Measurements from ENCODE around the gene UBA6. TPM values are rescaled to one million over a fixed set of nuclear protein-coding genes. Genes with fewer than 3 reads are reported as not detected.
"Not testable (repeated sequence)": the region's sequence is repeated elsewhere in the genome, so short reads cannot be mapped to it uniquely, and the experiment has no call there.

UBA6 gene
- total RNA-seq, 1 donor from 2014 or later, result 84.8 TPM

DNA sequence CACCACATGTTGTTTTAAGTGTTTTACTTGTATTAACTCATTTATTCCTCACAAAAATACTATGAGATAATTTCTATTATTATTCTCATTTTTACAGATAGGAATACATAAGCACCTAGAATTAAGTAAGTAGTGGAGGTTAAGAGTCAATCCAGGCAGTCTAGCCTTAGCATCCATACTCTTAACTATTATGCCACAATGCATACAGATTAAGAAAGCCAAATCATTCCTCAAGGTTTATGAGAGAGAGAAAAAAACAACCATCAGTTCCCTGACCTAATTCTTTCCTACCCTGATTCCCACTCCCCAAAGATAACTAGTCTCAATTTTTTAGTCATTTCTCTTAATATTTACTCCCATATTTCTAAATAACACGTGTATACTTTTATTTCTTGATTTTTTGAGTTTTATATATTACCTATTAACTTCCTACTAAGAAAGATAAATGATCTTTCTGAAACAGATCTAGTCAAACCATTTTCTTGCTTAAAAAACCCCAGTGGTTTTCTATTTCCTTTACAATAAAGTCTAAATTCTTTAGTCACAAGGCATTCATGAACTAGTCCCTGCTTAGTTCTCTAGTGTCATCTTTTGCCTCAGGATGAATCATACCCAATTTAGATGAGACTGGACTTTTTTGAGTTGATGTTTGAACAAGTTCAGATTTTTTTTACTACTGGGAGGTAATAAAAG is 16.0 kb downstream of the UBA6 start:
- peaks cover 65% of the 10 kb centered on the region for H3K36me3 Mint-ChIP-seq (ENCODE audit: low read depth)
- peak overlapping the region; percentile 23 for H3K27ac Mint-ChIP-seq
- DNase-seq (ENCODE audit: low spot score), result no peak
- H3K27me3 Mint-ChIP-seq (ENCODE audit: low read depth), result no peaks in the 10 kb centered on the region
- no peaks in the 10 kb centered on the region for H3K9me3 Mint-ChIP-seq
- H3K4me1 Mint-ChIP-seq (ENCODE audit: low read depth), result peaks cover 44% of the 10 kb centered on the region
- intact Hi-C loops (cut with micrococcal nuclease), result loop anchor here (1.0 to 2.0 kb wide), 3 partner anchors 16 to 104 kb away; partner anchors contain the start of gene UBA6
- no peak overlapping the region for H3K4me3 Mint-ChIP-seq (ENCODE audit: low read depth)

GRCh38 chr4:67682266-67682665 is 18.7 kb downstream of the UBA6 start:
- Mint-ChIP-seq H3K4me1 (ENCODE audit: low read depth) (peaks cover 29% of the 10 kb centered on the region), H3K4me3 (ENCODE audit: low read depth) (no peak overlapping the region), H3K27me3 (ENCODE audit: low read depth) (no peaks in the 10 kb centered on the region), H3K27ac (no peak overlapping the region), H3K36me3 (ENCODE audit: low read depth) (peaks cover 67% of the 10 kb centered on the region), H3K9me3 (no peaks in the 10 kb centered on the region)
- no peak for DNase-seq (ENCODE audit: low spot score)
- intact Hi-C loops (cut with micrococcal nuclease), result no loop called here

GRCh38 chr4:67680581-67681222 is 20.3 kb downstream of the UBA6 start:
- intact Hi-C loops (cut with micrococcal nuclease), result no loop called here

GRCh38 chr4:67678612-67679011 is 22.3 kb downstream of the UBA6 start:
- intact Hi-C loops (cut with micrococcal nuclease), result no loop called here
- H3K4me1 Mint-ChIP-seq (ENCODE audit: low read depth), result peaks cover 9% of the 10 kb centered on the region
- DNase-seq (ENCODE audit: low spot score), result no peak
- H3K4me3 Mint-ChIP-seq (ENCODE audit: low read depth), result no peak overlapping the region
- no peaks in the 10 kb centered on the region for H3K27me3 Mint-ChIP-seq (ENCODE audit: low read depth)
- H3K36me3 Mint-ChIP-seq (ENCODE audit: low read depth), result peaks cover 77% of the 10 kb centered on the region
- H3K27ac Mint-ChIP-seq, result no peak overlapping the region
- H3K9me3 Mint-ChIP-seq, result no peaks in the 10 kb centered on the region

More at GRCh38 chr4:67680581-67681222, 20.3 kb downstream of the UBA6 start:
- Mint-ChIP-seq H3K36me3 (ENCODE audit: low read depth) (peaks cover 73% of the 10 kb centered on the region), H3K4me3 (ENCODE audit: low read depth) (no peak overlapping the region), H3K4me1 (ENCODE audit: low read depth) (peaks cover 21% of the 10 kb centered on the region), H3K27me3 (ENCODE audit: low read depth) (no peaks in the 10 kb centered on the region), H3K27ac (no peak overlapping the region), H3K9me3 (no peaks in the 10 kb centered on the region)
- DNase-seq (ENCODE audit: low spot score), result no peak

- peaks cover 9% of the 10 kb centered on the region for H3K4me1 Mint-ChIP-seq (ENCODE audit: low read depth)
- H3K36me3 Mint-ChIP-seq (ENCODE audit: low read depth), result peaks cover 82% of the 10 kb centered on the region
Observed at GRCh38 chr4:67674098-67674497, 26.9 kb downstream of the UBA6 start.

GRCh38 chr4:67668315-67668714 is 32.6 kb downstream of the UBA6 start:
- DNase-seq (ENCODE audit: low spot score), result no peak
- peaks cover 77% of the 10 kb centered on the region for H3K36me3 Mint-ChIP-seq (ENCODE audit: low read depth)
- peaks cover 9% of the 10 kb centered on the region for H3K4me1 Mint-ChIP-seq (ENCODE audit: low read depth)
- no peak overlapping the region for H3K4me3 Mint-ChIP-seq (ENCODE audit: low read depth)
- H3K27ac Mint-ChIP-seq, result no peak overlapping the region
- intact Hi-C loops (cut with micrococcal nuclease), result no loop called here
- no peaks in the 10 kb centered on the region for H3K9me3 Mint-ChIP-seq
- H3K27me3 Mint-ChIP-seq (ENCODE audit: low read depth), result no peaks in the 10 kb centered on the region

More at GRCh38 chr4:67674098-67674497, 26.9 kb downstream of the UBA6 start:
- no peaks in the 10 kb centered on the region for H3K9me3 Mint-ChIP-seq
- no peak overlapping the region for H3K27ac Mint-ChIP-seq
- no peak overlapping the region for H3K4me3 Mint-ChIP-seq (ENCODE audit: low read depth)
- no peaks in the 10 kb centered on the region for H3K27me3 Mint-ChIP-seq (ENCODE audit: low read depth)
- intact Hi-C loops (cut with micrococcal nuclease), result no loop called here
- no peak for DNase-seq (ENCODE audit: low spot score)

GRCh38 chr4:67660418-67660817 is 40.5 kb downstream of the UBA6 start:
- no peak for DNase-seq (ENCODE audit: low spot score)
- Mint-ChIP-seq H3K27me3 (ENCODE audit: low read depth) (no peaks in the 10 kb centered on the region), H3K9me3 (peaks cover 52% of the 10 kb centered on the region), H3K4me3 (ENCODE audit: low read depth) (no peak overlapping the region), H3K36me3 (ENCODE audit: low read depth) (peaks cover 85% of the 10 kb centered on the region), H3K4me1 (ENCODE audit: low read depth) (peaks cover 10% of the 10 kb centered on the region), H3K27ac (no peak overlapping the region)
- intact Hi-C loops (cut with micrococcal nuclease), result no loop called here

DNA sequence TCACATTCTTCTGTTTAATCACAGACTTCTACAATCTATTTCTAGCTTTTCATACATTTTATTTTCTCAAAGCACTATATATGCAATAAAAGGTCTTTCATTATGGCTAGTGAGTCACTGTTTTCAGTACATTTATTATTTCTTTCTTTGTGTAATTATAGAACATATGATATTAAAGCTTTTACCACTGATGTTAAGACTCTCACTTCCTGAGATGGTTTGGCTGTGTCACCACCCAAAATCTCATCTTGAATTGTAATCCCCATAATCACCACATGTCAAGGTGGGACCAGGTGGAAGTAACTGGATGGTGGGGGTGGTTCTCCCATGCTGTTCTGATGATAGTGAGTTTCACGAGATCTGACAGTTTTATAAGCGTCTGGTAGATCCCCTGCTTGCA is 41.9 kb downstream of the UBA6 start:
- Mint-ChIP-seq H3K27ac (no peak overlapping the region), H3K36me3 (ENCODE audit: low read depth) (peaks cover 90% of the 10 kb centered on the region), H3K9me3 (peaks cover 63% of the 10 kb centered on the region), H3K27me3 (ENCODE audit: low read depth) (no peaks in the 10 kb centered on the region), H3K4me1 (ENCODE audit: low read depth) (peaks cover 10% of the 10 kb centered on the region), H3K4me3 (ENCODE audit: low read depth) (no peak overlapping the region)
- no peak for DNase-seq (ENCODE audit: low spot score)
- intact Hi-C loops (cut with micrococcal nuclease), result loop anchor here (5.0 kb wide), 2 partner anchors 43 to 112 kb away; partner anchors contain the start of genes CENPC and UBA6

DNA sequence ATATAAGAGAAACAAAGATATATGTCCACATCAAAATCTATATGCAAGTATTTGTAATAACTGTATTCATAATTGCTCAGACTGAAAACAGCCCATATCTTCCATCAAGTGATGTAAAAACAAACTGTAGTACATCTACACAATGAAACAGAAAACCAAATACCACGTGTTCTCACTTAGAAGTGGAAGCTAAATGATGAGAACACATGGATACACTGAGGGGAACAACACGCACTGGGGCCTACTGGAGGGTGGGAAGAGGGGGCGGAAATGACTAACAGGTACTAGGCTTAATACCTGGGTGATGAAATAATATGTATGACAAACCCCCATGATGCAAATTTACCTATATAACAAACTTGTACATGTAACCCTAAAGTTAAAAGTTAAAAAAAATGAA is 42.7 kb downstream of the UBA6 start:
- H3K27ac Mint-ChIP-seq, result peak overlapping the region; percentile 35
- no peaks in the 10 kb centered on the region for H3K27me3 Mint-ChIP-seq (ENCODE audit: low read depth)
- no peak overlapping the region for H3K4me3 Mint-ChIP-seq (ENCODE audit: low read depth)
- intact Hi-C loops (cut with micrococcal nuclease), result loop anchor here (1.0 to 5.0 kb wide), 3 partner anchors 27 to 111 kb away; partner anchors contain the start of genes CENPC and UBA6
- peaks cover 90% of the 10 kb centered on the region for H3K36me3 Mint-ChIP-seq (ENCODE audit: low read depth)
- no peak for DNase-seq (ENCODE audit: low spot score)
- H3K4me1 Mint-ChIP-seq (ENCODE audit: low read depth), result peaks cover 10% of the 10 kb centered on the region
- H3K9me3 Mint-ChIP-seq, result peaks cover 68% of the 10 kb centered on the region

- peaks cover 9% of the 10 kb centered on the region for H3K4me1 Mint-ChIP-seq (ENCODE audit: low read depth)
- H3K9me3 Mint-ChIP-seq, result peaks cover 23% of the 10 kb centered on the region
- no peak overlapping the region for H3K27ac Mint-ChIP-seq
- peaks cover 76% of the 10 kb centered on the region for H3K36me3 Mint-ChIP-seq (ENCODE audit: low read depth)
- intact Hi-C loops (cut with micrococcal nuclease), result no loop called here
- H3K27me3 Mint-ChIP-seq (ENCODE audit: low read depth), result no peaks in the 10 kb centered on the region
- DNase-seq (ENCODE audit: low spot score), result no peak
- H3K4me3 Mint-ChIP-seq (ENCODE audit: low read depth), result no peak overlapping the region
Observed at GRCh38 chr4:67651536-67651935, 49.4 kb downstream of the UBA6 start.

DNA sequence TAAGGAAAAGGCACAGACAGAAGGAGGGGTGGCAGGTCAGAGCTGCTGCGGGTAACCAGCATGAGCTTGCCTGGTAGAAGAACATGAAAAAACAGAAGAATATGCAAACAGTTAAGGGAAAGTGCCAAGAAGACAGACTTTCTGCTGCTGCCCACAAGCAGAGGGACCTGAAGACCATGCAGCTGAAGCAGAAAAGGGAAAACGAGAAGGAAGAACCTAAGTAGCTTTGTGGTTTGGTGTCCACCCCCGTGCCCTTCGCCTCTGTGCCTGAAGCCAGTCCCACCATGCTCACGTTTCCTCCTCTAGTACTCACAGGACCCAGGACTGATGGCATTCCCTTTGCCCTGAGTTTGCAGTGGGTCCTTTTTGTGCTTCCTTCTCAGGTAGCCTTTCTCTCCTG is 62.8 kb downstream of the UBA6 start:
- peaks cover 23% of the 10 kb centered on the region for H3K4me1 Mint-ChIP-seq (ENCODE audit: low read depth)
- no peaks in the 10 kb centered on the region for H3K27me3 Mint-ChIP-seq (ENCODE audit: low read depth)
- H3K27ac Mint-ChIP-seq, result no peak overlapping the region
- peaks cover 6% of the 10 kb centered on the region for H3K9me3 Mint-ChIP-seq
- H3K36me3 Mint-ChIP-seq (ENCODE audit: low read depth), result peaks cover 78% of the 10 kb centered on the region
- intact Hi-C loops (cut with micrococcal nuclease), result no loop called here
- DNase-seq (ENCODE audit: low spot score), result no peak
- H3K4me3 Mint-ChIP-seq (ENCODE audit: low read depth), result no peak overlapping the region

GRCh38 chr4:67636978-67637377 is 64.0 kb downstream of the UBA6 start:
- H3K27ac Mint-ChIP-seq; intact Hi-C loops (cut with micrococcal nuclease); DNase-seq (ENCODE audit: low spot score); H3K27me3 Mint-ChIP-seq (ENCODE audit: low read depth); H3K9me3 Mint-ChIP-seq; H3K4me3 Mint-ChIP-seq (ENCODE audit: low read depth): not testable (repeated sequence)
- Mint-ChIP-seq H3K36me3 (ENCODE audit: low read depth) (peaks cover 78% of the 10 kb centered on the region), H3K4me1 (ENCODE audit: low read depth) (peaks cover 23% of the 10 kb centered on the region)

DNA sequence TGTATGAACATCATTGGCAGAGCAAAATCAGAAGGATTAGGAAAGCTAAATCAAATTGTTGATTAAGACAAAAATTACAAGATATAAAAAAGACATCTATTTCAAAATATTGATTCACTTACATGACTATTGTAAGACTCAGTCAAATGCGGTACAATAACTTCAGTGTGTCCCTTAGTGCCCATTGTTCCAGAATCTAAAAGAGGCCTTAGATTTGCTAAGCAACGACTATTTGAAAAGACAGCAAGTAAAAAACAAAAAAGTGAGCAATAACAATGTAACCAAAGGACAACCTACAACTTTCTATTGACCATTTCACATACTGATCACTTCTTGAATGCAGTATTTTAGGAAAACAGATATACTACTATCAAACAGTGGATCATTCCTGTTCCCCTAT is 65.6 kb downstream of the UBA6 start:
- Mint-ChIP-seq H3K27ac (no peak overlapping the region), H3K36me3 (ENCODE audit: low read depth) (peaks cover 85% of the 10 kb centered on the region), H3K4me1 (ENCODE audit: low read depth) (peaks cover 23% of the 10 kb centered on the region), H3K4me3 (ENCODE audit: low read depth) (no peak overlapping the region), H3K27me3 (ENCODE audit: low read depth) (no peaks in the 10 kb centered on the region), H3K9me3 (peaks cover 6% of the 10 kb centered on the region)
- DNase-seq (ENCODE audit: low spot score), result no peak
- intact Hi-C loops (cut with micrococcal nuclease), result no loop called here

All from activated T-helper 2 cell treated with anti-CD3 and anti-CD28 coated beads, Interferon-gamma antibody, Interleukin-2, Interleukin-4, amounts not matched to agents 10 μg/mL and 5 μg/mL and 100 μg/mL, durations not matched to agents 14 hours and 24 hours and 36 hours (primary cell).